Measurements from ENCODE around the gene ORC3.
A peak's percentile ranks its signal among the peaks of the same experiment; 100 is the strongest.
"Not testable (repeated sequence)": the region's sequence is repeated elsewhere in the genome, so short reads cannot be mapped to it uniquely, and the experiment has no call there.

Gene ORC3

DNA sequence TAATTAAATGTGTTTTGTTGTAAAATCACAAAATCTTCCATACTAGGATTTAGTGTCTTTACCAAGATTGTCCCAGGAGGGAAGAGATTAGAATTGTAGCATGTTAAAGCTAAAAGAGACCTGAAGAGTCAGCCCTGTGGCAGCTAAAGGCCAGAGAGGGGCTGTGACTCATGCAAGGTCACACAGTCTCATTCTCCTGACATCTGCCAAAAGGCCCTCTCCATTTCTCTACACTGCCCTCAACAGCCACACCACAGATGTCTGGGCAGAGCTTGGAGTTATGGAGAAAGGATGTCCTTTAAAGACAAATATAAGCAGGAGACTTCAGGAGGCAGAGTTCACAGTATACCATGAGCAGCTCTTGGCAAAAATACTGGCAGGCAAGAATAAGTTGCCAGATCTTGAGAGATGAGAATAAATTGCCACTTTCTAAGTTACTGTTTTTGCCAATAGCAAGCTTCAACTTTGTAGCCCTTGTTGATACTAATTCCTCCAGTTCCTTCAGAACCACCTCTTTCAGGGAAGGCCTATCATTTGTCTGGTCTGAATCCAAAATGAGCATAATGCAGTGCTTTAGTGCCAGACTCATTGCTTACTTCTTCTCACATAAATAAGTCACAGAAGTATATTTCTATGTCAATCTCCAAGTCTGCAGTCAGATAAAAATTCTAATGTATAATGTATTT lies 70.4 kb downstream of the ORC3 start:
- peak; percentile 90 for DNase-seq (ENCODE audit: low read depth)

DNA sequence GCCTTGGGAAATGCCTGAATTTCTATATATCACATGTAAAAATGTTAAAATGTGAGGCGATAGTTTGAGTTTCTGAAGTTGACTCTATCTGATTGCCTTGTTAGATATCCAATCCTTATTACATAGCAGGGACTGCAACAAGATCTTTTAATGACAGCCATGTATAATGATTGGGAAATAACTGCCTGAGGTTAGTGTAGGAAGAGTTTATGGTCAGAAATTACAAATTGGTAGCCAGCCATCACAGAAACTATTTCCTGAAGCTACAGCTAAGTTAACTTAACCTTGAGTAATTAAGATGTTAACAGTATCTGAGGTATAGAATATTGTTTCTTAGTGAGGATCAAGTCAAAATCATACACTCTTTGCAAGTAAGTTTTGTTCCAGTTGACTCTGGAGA lies 71.1 kb downstream of the ORC3 start:
- peak; percentile 77 for DNase-seq (ENCODE audit: low read depth)

GRCh38 chr6:87661503-87661902 lies 71.6 kb downstream of the ORC3 start:
- peak; percentile 49 for DNase-seq (ENCODE audit: low read depth)

- DNase-seq (ENCODE audit: low read depth) = no peak
Measured at GRCh38 chr6:87663434-87663833, 73.5 kb downstream of the ORC3 start.

- DNase-seq (ENCODE audit: low read depth) = peak; percentile 25
Measured at GRCh38 chr6:87664921-87665485, 75.1 kb downstream of the ORC3 start.

DNA sequence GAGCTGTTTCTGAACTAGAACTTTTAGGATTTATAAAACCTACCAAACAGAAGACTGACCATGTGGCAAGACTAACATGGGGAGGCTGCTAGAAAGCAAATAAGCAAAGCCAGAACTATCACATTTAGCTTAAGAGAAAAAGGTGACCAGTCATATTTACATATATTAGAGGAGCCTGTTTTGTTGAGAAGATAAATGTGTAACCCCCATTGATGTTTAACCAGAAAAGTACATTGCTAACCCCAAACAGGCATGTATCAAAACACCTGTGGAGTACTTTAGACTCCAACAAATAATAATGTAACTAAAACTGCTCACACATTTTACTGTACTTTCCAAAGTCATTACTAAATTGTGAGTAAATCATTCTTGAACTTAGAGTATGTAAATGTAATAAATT lies 77.1 kb downstream of the ORC3 start:
- DNase-seq (ENCODE audit: low read depth) = no peak

DNA sequence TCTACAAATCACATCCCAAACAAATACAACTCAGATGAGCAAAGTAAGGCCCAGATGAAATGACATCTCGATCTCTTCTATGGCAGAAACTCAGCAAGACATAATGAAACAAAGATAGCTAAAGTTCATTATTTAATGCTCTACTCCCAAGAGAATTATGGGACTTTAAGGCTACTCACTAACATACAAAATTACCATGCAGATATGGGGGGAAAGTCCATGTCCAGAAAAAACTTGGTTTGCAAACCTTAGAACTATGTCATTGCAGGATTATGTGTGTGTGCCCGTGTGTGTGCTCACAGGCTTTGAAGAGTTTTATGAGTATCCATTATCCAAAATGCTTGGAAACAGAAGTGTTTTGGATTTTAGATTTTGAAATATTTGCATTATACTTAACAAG lies 78.1 kb downstream of the ORC3 start:
- no peak for DNase-seq (ENCODE audit: low read depth)

DNA sequence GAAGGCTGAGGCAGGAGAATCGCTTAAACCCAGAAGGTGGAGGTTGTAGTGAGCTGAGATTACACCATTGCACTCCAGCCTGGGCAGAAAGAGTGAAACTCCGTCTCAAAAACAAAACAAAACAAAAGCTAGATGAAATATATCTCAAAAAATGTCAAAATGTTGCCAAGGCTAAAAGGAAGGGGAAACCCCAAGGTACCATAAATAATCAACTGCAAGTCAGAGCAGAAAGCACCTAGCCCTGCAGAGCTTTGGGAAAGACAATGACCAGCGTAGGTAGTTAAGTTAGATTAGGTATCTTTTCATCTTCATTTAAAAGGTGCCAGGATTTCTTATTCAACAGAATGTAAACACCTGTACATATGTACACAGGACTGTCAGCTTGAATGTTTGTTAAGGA lies 79.1 kb downstream of the ORC3 start:
- no peak for DNase-seq (ENCODE audit: low read depth)

DNA sequence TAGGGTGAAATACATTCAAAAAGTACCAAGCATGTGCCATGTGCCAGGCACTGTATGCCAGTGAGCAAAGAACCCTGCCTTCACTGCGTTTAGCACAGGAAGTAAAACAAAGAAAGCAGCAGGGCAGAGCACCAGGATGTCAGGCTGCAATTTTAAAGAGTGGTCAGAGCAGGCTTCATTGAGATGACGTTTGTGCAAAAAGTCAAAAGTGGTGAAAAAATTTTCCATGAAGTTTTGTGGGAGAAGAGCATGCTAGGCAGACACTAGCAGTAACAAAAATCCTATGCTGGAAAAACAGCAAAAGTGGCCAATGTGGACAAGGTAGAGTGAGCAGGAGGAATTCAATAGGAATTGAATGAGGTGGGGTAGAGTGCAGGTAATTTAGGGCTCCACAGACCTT lies 80.8 kb downstream of the ORC3 start:
- DNase-seq (ENCODE audit: low read depth) = no peak

- DNase-seq (ENCODE audit: low read depth) = no peak
Measured at GRCh38 chr6:87671555-87672029, 81.7 kb downstream of the ORC3 start.

DNA sequence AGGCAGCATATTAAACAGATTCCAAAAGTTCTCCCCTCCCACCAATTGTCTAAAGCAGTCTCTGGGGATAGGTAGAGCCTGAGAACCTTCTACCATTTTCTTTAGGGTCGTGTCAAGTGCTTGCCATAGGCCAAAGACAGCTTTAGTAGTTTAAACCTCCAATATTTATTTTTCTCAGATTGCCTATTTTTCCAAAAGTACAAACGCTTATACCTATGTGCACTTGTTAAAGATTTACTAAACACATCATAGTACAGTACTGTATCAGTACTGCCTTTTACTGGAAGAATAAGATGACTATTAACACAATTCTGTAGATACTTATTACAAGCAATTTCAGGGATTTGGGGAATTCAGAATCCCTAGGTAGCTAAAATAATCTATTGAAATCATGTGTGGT lies 82.7 kb downstream of the ORC3 start:
- no peak for DNase-seq (ENCODE audit: low read depth)

GRCh38 chr6:87673237-87673636 lies 83.3 kb downstream of the ORC3 start:
- DNase-seq (ENCODE audit: low read depth) = no peak

DNA sequence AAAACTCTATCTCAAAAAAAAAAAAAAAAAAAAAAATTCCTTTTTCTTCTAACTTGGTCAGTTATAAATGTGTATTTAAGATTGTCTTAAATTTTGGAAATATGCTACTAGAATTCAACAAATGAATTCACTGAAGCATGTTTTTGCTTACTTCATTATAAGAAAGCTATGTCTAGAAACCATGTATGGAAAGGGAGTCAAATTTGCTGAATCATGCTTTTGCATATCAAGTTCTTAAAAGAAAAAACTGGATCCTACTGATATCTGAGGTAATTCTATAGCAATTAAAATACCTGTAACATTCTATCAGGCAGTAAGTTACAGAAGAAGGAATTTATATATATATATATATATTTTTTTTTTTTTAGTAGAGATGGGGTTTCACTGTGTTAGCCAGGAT lies 84.4 kb downstream of the ORC3 start:
- no peak for DNase-seq (ENCODE audit: low read depth)

GRCh38 chr6:87675004-87675681 lies 85.2 kb downstream of the ORC3 start:
- no peak for DNase-seq (ENCODE audit: low read depth)

DNA sequence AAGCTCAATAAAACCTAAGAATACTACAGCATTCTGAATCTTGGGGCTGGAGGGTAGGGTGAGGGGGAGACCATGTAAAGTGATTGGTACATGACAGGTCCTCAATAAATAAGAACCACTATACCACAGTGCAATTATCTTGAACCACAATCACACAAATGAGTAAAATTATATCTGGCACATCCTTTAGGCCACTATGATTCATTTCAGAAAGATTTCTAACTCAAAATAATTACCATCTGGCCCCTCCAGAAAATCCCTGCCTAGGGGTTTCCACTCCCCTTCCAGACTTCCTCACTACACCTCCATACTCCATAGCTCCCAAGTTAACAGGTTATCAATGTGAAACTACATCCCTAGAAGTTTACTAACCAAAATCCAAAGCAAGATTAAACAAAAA lies 92.4 kb downstream of the ORC3 start:
- DNase-seq (ENCODE audit: low read depth) = peak; percentile 70

- DNase-seq (ENCODE audit: low read depth) = no peak
Measured at GRCh38 chr6:87683890-87684289, 94.0 kb downstream of the ORC3 start.

DNA sequence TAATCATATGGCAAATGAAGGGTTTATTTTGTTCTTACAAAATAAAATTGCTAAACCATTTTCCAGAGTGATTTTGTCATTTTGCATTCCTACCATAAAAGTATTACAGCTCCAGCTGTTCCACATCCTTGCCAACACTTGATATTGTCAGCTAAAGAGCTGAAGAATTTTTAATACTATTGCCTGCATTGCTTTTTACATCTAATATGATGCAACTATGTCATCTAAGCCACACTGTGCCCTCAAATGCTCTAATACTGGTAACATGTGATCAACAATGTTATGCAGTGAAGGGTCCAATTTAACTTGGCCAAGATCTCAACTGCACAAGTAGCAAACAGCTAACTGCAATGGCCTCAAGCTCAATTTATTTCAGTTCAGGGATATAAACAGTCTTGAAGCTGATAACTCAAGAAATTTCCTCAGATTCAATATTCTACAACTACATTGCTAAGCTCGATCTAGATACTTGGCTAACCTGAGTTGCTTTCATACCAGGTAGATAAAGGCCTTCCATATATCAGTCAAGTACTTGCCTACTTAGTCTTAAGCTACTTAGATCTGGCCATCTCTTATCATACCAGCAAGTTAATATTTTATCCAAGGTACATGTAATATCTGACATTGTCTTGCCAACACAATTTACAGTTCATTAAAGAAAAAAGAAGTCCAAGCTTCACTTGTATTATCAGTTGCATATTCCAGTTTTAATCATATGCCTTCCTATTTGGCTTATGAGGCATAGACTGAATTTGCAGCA lies 95.1 kb downstream of the ORC3 start:
- DNase-seq (ENCODE audit: low read depth) = no peak

GRCh38 chr6:87686636-87687205 lies 96.8 kb downstream of the ORC3 start:
- DNase-seq (ENCODE audit: low read depth) = not testable (repeated sequence)

DNA sequence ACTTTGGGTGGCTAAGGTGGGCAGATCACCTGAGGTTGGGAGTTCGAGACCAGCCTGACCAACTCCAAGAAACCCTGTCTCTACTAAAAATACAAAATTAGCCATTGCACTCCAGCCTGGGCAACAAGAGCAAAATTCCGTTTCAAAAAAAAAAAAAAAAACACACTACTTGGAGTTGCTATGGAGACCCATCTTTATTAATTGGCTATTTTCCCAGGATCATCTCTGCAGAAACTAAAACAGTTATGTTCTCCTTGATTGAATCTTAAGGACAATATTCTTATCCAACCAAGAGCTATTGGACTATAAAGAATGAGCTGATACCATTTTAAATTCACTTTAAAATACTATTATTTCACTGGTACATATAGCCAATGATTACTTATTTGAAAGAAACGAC lies 97.4 kb downstream of the ORC3 start:
- no peak for DNase-seq (ENCODE audit: low read depth)

- DNase-seq (ENCODE audit: low read depth) = not testable (repeated sequence)
Measured at GRCh38 chr6:87687893-87688292, 98.0 kb downstream of the ORC3 start.

DNA sequence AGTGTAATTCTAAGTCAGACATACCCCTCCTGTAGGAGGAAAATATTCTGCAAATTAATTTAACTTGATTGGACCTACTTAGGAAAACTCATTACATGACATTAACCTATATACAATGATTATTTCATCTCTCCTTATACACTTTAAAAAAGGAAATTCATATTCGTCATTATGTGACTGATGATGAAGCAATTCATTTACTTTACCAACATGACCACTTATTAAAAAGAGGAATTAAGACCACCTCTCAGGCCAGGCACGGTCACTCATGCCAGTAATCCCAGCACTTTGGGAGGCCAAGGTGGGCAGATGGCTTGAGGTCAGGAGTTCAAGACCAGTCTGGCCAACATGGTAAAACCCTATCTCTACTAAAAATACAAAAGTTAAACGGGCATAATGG lies 100.5 kb downstream of the ORC3 start:
- DNase-seq (ENCODE audit: low read depth) = no peak

DNA sequence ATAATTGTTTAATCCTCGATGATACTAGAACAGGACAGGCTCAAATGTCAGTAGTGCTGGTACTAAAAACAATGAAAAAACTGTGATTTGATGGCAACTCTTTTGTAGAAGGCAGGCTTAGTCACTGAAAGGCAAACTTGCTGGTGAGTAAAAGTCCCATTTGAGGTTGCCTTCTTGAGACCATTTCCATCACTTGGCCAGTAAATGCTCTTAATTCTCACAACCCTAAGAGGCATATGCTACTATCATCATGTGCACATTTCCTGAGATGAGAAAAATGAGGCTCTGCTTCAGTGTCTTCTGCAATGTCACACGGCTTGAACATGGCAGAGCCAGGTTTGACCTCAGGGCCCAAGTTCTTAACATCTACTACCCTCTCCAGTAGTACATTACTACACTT lies 102.2 kb downstream of the ORC3 start:
- DNase-seq (ENCODE audit: low read depth) = no peak

All from EH (cell line).